Measurements from ENCODE around the gene HNRNPA2B1.

Gene HNRNPA2B1

DNA sequence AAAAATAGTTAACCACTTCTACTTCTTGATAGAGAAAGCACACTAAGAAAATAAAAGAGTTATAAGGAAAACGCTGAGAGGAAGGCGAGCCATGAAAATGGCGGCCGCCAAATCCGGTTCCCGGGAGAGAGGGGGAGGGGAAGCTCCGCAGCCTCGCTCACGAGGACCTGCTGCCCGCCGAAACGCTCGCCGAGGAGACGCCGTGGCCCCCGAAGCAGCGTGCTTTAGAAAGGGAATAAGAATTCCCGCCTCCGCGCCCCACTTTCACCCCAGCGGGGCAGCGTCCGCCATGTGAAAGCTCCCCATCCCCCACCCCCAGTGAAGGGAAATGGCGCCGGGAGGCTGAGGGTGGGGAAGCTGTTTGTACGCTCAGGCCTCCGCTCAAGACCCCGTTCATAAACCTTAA lies 505 bp downstream of the HNRNPA2B1 start:
- H3K4me3 ChIP-seq (replicated peaks; ENCODE audit: low read depth, low read length), result peak overlapping the region; percentile 94
- TF ChIP-seq, protein P1, sequence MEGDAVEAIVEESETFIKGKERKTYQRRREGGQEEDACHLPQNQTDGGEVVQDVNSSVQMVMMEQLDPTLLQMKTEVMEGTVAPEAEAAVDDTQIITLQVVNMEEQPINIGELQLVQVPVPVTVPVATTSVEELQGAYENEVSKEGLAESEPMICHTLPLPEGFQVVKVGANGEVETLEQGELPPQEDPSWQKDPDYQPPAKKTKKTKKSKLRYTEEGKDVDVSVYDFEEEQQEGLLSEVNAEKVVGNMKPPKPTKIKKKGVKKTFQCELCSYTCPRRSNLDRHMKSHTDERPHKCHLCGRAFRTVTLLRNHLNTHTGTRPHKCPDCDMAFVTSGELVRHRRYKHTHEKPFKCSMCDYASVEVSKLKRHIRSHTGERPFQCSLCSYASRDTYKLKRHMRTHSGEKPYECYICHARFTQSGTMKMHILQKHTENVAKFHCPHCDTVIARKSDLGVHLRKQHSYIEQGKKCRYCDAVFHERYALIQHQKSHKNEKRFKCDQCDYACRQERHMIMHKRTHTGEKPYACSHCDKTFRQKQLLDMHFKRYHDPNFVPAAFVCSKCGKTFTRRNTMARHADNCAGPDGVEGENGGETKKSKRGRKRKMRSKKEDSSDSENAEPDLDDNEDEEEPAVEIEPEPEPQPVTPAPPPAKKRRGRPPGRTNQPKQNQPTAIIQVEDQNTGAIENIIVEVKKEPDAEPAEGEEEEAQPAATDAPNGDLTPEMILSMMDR (IDR thresholded peaks at IDR 0.05; ENCODE audit: insufficient read depth, low read length, poor library complexity, severe bottlenecking), result no peak
- peaks cover 4% of the 10 kb centered on the region for H3K36me3 ChIP-seq (ENCODE audit: control insufficient read depth, insufficient read depth, low read length)
- no peaks in the 10 kb centered on the region for H3K27me3 ChIP-seq (replicated peaks; ENCODE audit: control insufficient read depth, insufficient read depth, low read length)
- no peak for DNase-seq (ENCODE audit: extremely low read depth, insufficient read length)

DNA sequence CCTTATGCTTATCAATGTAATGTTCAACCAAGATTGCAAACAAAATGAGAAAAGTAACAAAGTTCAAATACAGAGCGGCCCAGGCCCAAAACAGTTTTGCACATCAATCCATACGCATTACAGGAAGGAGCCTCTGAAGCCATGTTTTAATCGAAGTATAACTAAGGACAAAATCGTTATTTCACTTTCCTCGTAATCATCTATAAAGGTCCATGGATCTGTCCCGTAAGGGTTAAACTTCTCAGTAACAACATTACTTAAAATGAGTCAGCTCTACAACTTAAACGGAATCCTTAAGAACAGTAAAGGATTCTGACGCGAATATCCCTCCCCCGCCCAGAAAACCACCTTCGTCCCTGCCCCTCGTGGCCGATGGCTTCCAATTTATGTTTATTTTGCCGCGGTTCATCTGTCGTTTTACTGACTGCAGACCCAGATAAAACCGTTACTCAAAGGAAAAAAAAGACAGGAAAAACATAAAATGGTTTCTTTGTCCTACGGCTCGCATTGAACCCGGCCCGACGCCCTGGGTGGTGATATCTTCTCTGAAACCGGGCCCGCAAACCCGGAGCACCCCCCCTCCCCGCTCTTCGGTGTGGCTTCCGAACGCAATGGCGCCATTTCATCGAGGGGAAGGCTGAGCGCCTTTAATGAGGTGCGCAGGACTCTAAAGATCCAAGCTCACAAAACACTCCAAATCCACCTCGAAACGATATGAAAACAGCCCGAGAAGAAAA lies 1.1 kb downstream of the HNRNPA2B1 start:
- TF ChIP-seq, protein P1 (IDR thresholded peaks at IDR 0.05; ENCODE audit: insufficient read depth, low read length, poor library complexity, severe bottlenecking), result no peak
- H3K36me3 ChIP-seq (ENCODE audit: control insufficient read depth, insufficient read depth, low read length), result peaks cover 6% of the 10 kb centered on the region

DNA sequence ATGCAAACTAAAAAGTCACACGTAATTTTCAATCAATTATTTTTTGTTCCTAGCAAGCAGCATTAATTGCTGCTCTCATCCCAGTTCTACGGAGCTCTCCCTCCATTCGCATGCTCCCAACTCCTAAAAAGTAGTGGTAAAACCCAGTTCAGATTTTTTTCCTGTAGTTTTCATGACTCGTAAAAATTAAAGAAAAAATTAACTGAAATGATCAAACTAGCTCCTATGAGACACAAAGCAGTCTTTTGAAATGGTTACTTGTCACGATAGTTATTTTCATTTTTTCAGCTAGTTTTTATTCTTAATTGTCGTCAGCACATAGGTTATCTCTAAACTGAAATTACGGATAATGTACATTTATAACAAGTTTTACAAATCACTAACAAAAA lies 1.8 kb downstream of the HNRNPA2B1 start:
- DNase-seq (ENCODE audit: extremely low read depth, insufficient read length), result no peak
- Histone ChIP-seq H3K4me3 (replicated peaks; ENCODE audit: low read depth, low read length) (peak overlapping the region; percentile 94), H3K27me3 (replicated peaks; ENCODE audit: control insufficient read depth, insufficient read depth, low read length) (no peaks in the 10 kb centered on the region), H3K36me3 (ENCODE audit: control insufficient read depth, insufficient read depth, low read length) (peaks cover 8% of the 10 kb centered on the region)
- TF ChIP-seq, protein P1 (IDR thresholded peaks at IDR 0.05; ENCODE audit: insufficient read depth, low read length, poor library complexity, severe bottlenecking), result no peak

More for the DNA sequence above, 1.1 kb downstream of the HNRNPA2B1 start:
- Histone ChIP-seq H3K27me3 (replicated peaks; ENCODE audit: control insufficient read depth, insufficient read depth, low read length) (no peaks in the 10 kb centered on the region), H3K4me3 (replicated peaks; ENCODE audit: low read depth, low read length) (peak overlapping the region; percentile 94)
- peak; percentile 62 for DNase-seq (ENCODE audit: extremely low read depth, insufficient read length)

DNA sequence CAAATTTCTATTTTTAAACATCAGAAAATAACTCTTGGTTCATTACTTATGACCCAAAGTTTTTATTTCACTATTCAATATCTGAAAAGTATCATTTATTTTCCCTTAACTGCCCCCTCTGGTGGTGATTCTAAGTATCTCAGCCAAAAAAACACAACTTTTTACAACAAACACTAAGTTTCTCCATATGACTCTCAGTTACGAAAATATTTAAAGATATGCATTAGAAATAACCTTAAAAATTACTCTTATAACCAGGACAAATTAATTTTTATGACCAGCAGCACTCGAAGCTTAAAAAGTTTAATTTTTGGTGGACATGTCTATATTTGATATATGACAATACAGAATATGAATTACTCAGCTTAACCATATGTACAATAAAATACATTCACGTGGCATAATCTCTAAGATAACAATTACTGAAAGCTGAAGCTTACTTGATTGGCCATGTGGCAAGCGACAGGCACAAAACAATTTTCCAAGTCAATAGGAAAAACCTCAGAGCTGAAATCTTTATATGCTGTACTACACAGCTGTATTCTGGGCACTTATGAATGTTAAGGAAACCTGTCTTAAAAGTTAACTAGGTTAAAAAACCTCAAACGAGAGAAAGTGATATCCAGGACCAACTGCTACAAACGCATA lies 2.3 kb downstream of the HNRNPA2B1 start:
- no peaks in the 10 kb centered on the region for H3K27me3 ChIP-seq (replicated peaks; ENCODE audit: control insufficient read depth, insufficient read depth, low read length)
- peaks cover 10% of the 10 kb centered on the region for H3K36me3 ChIP-seq (ENCODE audit: control insufficient read depth, insufficient read depth, low read length)
- DNase-seq (ENCODE audit: extremely low read depth, insufficient read length), result no peak

DNA sequence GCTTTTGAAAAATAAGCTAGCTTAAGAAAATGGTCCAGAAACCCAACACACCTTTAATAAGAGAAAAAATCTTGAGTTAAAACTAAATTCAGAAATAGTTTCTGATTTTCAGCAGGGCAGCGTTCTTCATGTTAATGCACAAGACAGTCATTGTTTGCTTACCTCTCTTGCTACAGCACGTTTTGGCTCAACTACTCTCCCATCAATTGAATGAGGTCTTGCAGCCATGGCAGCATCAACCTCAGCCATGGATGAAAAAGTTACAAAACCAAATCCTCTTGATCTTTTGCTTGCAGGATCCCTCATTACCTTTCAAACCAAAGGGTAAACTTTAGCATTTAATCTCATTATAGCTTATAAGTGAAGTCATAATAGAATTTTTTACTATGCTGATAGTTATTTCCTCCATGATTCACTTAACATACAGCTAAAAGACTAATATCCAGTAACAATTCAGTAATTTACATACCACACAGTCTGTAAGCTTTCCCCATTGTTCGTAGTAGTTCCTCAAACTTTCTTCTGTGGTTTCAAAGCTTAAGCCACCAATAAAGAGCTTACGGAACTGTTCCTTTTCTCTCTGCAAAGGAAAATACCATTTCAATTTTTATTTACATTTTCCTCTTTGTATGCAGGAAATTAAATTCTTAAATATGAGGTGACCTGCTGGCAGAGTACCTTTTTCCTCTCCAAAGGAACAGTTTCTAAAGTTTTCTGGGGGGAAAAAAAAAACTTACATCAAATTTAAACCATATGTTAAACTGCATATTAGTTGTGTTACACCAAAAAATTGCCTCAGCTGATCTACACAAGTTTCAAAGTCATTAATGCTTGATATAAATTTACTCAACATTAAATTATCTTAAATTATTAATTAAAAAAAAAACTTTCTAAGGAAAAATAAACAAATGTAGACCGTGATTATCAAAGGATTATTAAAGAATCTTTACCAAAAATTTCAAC lies 3.1 kb downstream of the HNRNPA2B1 start:
- H3K4me3 ChIP-seq (replicated peaks; ENCODE audit: low read depth, low read length), result peak overlapping the region; percentile 94
- TF ChIP-seq, protein P1 (IDR thresholded peaks at IDR 0.05; ENCODE audit: insufficient read depth, low read length, poor library complexity, severe bottlenecking), result no peak
- H3K27me3 ChIP-seq (replicated peaks; ENCODE audit: control insufficient read depth, insufficient read depth, low read length), result no peaks in the 10 kb centered on the region
- peak; percentile 53 for DNase-seq (ENCODE audit: extremely low read depth, insufficient read length)
- H3K36me3 ChIP-seq (ENCODE audit: control insufficient read depth, insufficient read depth, low read length), result peaks cover 15% of the 10 kb centered on the region

More for the DNA sequence above, 2.3 kb downstream of the HNRNPA2B1 start:
- H3K4me3 ChIP-seq (replicated peaks; ENCODE audit: low read depth, low read length), result peak overlapping the region; percentile 94
- TF ChIP-seq, protein P1 (IDR thresholded peaks at IDR 0.05; ENCODE audit: insufficient read depth, low read length, poor library complexity, severe bottlenecking), result peak; percentile 55

Data from GM06990 (cell line).